Left ventricle myocardium inferior (tissue), 1 donor: ENCODE measurements around the gene PLXNA4. TPM values are rescaled to one million over a fixed set of nuclear protein-coding genes. Genes with fewer than 3 reads are reported as not detected.
"Not testable (repeated sequence)": the region's sequence is repeated elsewhere in the genome, so short reads cannot be mapped to it uniquely, and the experiment has no call there.

Experiments
- DNase-seq: peaks from one replicate; pipeline ENCODE4 v3.0.0-alpha.2; 2020
- H3K27ac ChIP-seq: fragments of 200-600 bp; replicated peaks from 2 replicates; pipeline ENCODE4 v1.8.0; 2021
- H3K27me3 ChIP-seq: fragments of 200-600 bp; 2 replicates; pipeline ENCODE4 v1.8.0; 2021; ENCODE audit warnings: low read depth
- H3K36me3 ChIP-seq: fragments of 200-600 bp; 2 replicates; pipeline ENCODE4 v1.8.0; 2021
- H3K4me1 ChIP-seq: fragments of 200-600 bp; 2 replicates; pipeline ENCODE4 v1.8.0; 2021
- H3K4me3 ChIP-seq: fragments of 200-600 bp; 2 replicates; pipeline ENCODE4 v1.8.0; 2021; ENCODE audit warnings: mild to moderate bottlenecking, moderate library complexity
- H3K9me3 ChIP-seq: fragments of 200-600 bp; replicated peaks from 2 replicates; pipeline ENCODE4 v1.8.0; 2021
- intact Hi-C: fragments of 100-400 bp; cut with micrococcal nuclease; formaldehyde crosslinking; loops from one replicate; pipeline ENCODE4 v1.11.0; 2022
- total RNA-seq: library from RNA; stranded (reverse); fragmentation: NEBNext Ultra II Directional; extraction: Animal tissue kit (Norgen Biotek cat#: 25700); gene quantifications from one replicate; pipeline ENCODE4 v1.2.1, GENCODE V29; 2021
- TF ChIP-seq, protein P1 (sequence below): fragments of 200-600 bp; IDR thresholded peaks from 2 replicates; pipeline ENCODE4 v1.8.0; 2021; ENCODE audit warnings: antibody characterized with exemption, mild to moderate bottlenecking, borderline replicate concordance
- donor health status: DM: no; HTN: yes; CAD: no; lungs with severe emphysema.

The PLXNA4 gene
- total RNA-seq, 1 donor from 2014 or later: 18.1 TPM

DNA sequence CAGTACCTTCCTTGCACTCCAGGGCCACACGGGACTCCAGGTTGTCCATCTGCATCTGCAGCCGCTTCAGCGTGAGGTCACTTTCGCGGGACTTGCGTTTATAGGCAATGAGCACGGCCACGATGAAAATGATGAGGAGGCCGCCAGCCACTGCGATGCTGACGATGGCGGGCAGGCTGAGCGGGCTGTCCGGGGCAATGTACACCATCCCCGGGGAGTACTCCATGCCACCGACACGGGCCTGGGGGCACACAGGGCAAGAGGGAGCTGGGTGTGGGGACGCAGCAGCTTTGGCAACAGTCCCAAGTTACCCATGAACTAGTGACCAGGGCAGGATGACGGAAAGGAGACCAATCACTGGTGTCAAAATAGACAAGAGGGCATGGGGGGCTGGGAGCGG is 396.6 kb downstream of the PLXNA4 start:
- Histone ChIP-seq H3K9me3 (no peaks in the 10 kb centered on the region), H3K4me1 (no peaks in the 10 kb centered on the region), H3K27me3 (no peaks in the 10 kb centered on the region), H3K27ac (no peak overlapping the region), H3K36me3 (peaks cover 11% of the 10 kb centered on the region), H3K4me3 (no peak overlapping the region)
- intact Hi-C loops: no loop called here
- no peak for DNase-seq
- TF ChIP-seq, protein P1, sequence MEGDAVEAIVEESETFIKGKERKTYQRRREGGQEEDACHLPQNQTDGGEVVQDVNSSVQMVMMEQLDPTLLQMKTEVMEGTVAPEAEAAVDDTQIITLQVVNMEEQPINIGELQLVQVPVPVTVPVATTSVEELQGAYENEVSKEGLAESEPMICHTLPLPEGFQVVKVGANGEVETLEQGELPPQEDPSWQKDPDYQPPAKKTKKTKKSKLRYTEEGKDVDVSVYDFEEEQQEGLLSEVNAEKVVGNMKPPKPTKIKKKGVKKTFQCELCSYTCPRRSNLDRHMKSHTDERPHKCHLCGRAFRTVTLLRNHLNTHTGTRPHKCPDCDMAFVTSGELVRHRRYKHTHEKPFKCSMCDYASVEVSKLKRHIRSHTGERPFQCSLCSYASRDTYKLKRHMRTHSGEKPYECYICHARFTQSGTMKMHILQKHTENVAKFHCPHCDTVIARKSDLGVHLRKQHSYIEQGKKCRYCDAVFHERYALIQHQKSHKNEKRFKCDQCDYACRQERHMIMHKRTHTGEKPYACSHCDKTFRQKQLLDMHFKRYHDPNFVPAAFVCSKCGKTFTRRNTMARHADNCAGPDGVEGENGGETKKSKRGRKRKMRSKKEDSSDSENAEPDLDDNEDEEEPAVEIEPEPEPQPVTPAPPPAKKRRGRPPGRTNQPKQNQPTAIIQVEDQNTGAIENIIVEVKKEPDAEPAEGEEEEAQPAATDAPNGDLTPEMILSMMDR: no peak

DNA sequence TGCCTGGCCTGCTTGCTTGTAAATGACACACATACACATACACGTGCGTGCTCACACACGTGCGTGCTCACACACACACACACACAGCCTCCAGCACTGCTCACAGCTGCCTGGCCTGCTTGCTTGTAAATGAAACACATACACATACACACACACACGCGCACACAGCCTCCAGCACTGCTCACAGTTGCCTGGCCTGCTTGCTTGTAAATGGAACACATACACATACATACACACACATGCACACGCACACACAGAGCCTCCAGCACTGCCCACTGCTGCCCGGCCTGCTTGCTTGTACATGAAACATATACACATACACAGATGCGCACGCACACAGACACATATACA is 397.2 kb downstream of the PLXNA4 start:
- no peak overlapping the region for H3K4me3 ChIP-seq
- TF ChIP-seq, protein P1: no peak
- intact Hi-C loops: no loop called here
- DNase-seq: no peak
- no peaks in the 10 kb centered on the region for H3K9me3 ChIP-seq
- peaks cover 16% of the 10 kb centered on the region for H3K36me3 ChIP-seq
- H3K27me3 ChIP-seq: no peaks in the 10 kb centered on the region
- H3K4me1 ChIP-seq: no peaks in the 10 kb centered on the region
- no peak overlapping the region for H3K27ac ChIP-seq

DNA sequence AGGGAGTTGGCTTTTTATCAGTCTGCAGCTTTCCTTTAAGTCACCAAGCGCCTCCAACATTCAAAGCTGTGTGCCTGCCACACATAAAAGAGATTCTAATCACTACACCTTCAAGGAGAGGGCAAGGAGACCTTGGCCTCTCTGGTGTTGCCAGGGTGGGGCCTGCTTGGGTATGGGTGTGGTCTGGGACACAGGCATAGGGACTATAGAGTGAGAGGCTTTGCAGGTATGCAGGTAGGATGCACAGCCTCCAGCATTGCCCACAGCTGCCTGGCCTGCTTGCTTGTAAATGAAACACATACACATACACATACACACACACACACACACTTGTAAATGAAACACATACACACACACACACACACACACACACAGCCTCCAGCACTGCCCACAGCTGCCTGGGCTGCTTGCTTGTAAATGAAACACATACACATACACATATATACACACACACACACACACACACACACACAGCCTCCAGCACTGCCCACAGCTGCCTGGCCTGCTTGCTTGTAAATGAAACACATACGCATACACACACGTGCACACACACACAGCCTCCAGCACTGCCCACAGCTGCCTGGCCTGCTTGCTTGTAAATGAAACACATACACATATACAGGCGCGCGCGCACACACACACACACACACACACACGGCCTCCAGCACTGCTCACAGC is 397.7 kb downstream of the PLXNA4 start:
- H3K4me3 ChIP-seq, DNase-seq, H3K27ac ChIP-seq, H3K9me3 ChIP-seq, H3K27me3 ChIP-seq, intact Hi-C loops, H3K4me1 ChIP-seq: not testable (repeated sequence)
- peaks cover 21% of the 10 kb centered on the region for H3K36me3 ChIP-seq

DNA sequence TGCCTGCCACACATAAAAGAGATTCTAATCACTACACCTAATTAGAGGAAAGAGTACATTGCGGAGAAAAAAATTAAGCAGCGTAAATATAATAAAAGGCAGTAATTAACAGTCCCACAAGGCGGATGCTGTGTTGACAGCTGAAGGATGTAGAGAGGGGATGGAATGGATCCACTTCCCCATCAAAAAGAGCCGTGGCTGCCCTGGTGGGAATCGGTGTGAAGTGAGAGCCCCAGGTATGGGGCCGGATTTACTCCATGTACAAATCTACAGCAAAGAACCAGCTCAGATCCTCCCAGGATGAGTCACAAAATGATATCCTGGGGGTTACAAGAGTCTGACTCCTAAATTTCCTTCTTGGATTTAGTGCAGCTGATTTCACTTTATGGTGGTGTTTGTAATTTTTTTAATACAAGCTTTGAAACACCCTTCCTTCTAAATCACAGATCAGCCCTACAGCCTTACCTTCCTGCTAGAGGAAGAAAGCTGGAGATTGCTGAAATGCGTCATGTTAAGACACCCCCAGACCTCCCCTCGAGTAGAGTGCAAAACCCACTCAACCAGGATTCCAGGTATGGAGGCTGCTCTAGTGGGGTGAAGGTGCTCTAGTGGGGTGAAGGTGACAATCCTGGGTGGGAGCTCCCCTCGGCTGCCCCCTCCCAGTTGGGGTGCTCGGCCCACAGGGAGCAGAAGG is 398.4 kb downstream of the PLXNA4 start:
- no peak for DNase-seq
- TF ChIP-seq, protein P1: no peak
- intact Hi-C loops: no loop called here
- H3K27me3 ChIP-seq: no peaks in the 10 kb centered on the region
- H3K4me3 ChIP-seq: no peak overlapping the region
- no peaks in the 10 kb centered on the region for H3K9me3 ChIP-seq
- H3K27ac ChIP-seq: no peak overlapping the region
- no peaks in the 10 kb centered on the region for H3K4me1 ChIP-seq
- H3K36me3 ChIP-seq: peaks cover 22% of the 10 kb centered on the region

DNA sequence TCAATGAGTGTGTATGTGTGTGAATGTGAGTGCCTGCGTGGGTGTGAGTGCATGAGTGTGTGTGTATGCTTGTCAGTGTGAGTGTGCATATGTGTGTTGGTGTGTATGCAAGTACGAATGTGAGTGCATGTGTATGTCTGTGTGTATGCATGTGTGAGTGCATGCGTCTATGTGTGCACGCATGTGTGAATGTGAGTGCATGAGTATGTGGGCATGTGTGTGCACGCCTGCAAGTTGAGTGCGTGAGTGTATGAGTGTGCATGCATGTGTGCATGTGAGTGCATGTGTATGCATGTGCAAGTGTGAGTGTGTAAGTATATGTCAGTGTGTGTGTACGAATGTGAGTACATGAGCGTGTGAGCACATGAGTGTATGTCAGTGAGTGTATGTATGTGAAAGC is 399.6 kb downstream of the PLXNA4 start:
- TF ChIP-seq, protein P1: no peak
- no peak for DNase-seq
- no peak overlapping the region for H3K27ac ChIP-seq
- intact Hi-C loops: no loop called here
- no peaks in the 10 kb centered on the region for H3K9me3 ChIP-seq
- peaks cover 19% of the 10 kb centered on the region for H3K36me3 ChIP-seq
- no peak overlapping the region for H3K4me3 ChIP-seq
- H3K4me1 ChIP-seq: peaks cover 5% of the 10 kb centered on the region
- H3K27me3 ChIP-seq: no peaks in the 10 kb centered on the region

DNA sequence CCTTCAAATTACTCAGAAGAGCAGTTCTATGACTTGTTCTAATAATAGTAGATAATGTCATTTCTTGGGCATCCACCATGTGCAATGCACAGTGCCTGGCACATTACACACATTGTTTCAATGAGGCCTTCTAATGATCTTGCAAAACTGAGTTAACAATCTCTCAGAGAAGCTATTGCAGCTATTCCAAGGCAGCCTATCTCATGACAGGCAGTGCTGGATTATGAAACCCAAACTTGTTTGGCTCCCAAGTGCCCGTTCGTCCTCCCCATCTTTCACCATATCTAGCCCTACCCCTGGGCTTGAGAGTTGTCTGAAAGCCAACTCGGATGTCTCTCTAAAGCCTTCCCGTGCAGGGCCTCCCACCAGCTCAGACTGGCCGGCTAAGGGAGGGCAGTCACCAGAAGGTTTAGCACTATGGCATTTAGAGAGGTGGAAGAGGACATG is 405.1 kb downstream of the PLXNA4 start:
- Histone ChIP-seq H3K9me3 (no peaks in the 10 kb centered on the region), H3K27ac (no peak overlapping the region), H3K27me3 (no peaks in the 10 kb centered on the region), H3K4me3 (no peak overlapping the region), H3K4me1 (peaks cover 16% of the 10 kb centered on the region), H3K36me3 (peaks cover 21% of the 10 kb centered on the region)
- no peak for DNase-seq
- TF ChIP-seq, protein P1: no peak
- intact Hi-C loops: no loop called here
